Neural progenitor cell (in vitro differentiated cells): ENCODE data around the gene SLC7A1. TPM values are rescaled to one million over a fixed set of nuclear protein-coding genes. Genes with fewer than 3 reads are reported as not detected.

Experiments used
- DNase-seq: peaks from one replicate; pipeline ENCODE4 v3.0.0-alpha.2; 2016; ENCODE audit warnings: low spot score
- H2AFZ ChIP-seq: fragments of 200-600 bp; sonication (generic); replicated peaks from 2 replicates; pipeline ENCODE4 v1.6.1; 2016; ENCODE audit warnings: antibody characterized with exemption
- H3F3A ChIP-seq: fragments of 200-600 bp; sonication (generic); 2 replicates; pipeline ENCODE4 v1.6.1; 2016; ENCODE audit warnings: antibody characterized with exemption, low read depth
- H3K27ac ChIP-seq: fragments of 200-600 bp; sonication (generic); 2 replicates; pipeline ENCODE4 v1.5.1; 2016; ENCODE audit warnings: mild to moderate bottlenecking
- H3K27me3 ChIP-seq: fragments of 200-600 bp; sonication (generic); 2 replicates; pipeline ENCODE4 v1.6.1; 2016; ENCODE audit warnings: mild to moderate bottlenecking, moderate library complexity
- H3K36me3 ChIP-seq: fragments of 200-600 bp; sonication (generic); 2 replicates; pipeline ENCODE4 v1.5.1; 2016
- H3K4me1 ChIP-seq: fragments of 200-600 bp; sonication (generic); 2 replicates; pipeline ENCODE4 v1.6.1; 2016; ENCODE audit warnings: mixed run types
- H3K4me2 ChIP-seq: fragments of 200-600 bp; sonication (generic); 2 replicates; pipeline ENCODE4 v1.6.1; 2016
- H3K4me3 ChIP-seq: fragments of 200-600 bp; sonication (generic); 2 replicates; pipeline ENCODE4 v1.5.1; 2016
- H3K79me2 ChIP-seq: fragments of 200-600 bp; sonication (generic); 2 replicates; pipeline ENCODE4 v1.6.1; 2016; ENCODE audit warnings: low read depth
- H3K9ac ChIP-seq: fragments of 200-600 bp; sonication (generic); 2 replicates; pipeline ENCODE4 v1.6.1; 2016
- H3K9me3 ChIP-seq: fragments of 200-600 bp; sonication (generic); 2 replicates; pipeline ENCODE4 v1.5.1; 2016; ENCODE audit warnings: low read depth
- H4K20me1 ChIP-seq: fragments of 200-600 bp; sonication (generic); 2 replicates; pipeline ENCODE4 v1.6.1; 2016; ENCODE audit warnings: low read depth
- H3K27ac Mint-ChIP-seq: 3 replicates; pipeline ENCODE4 v1.8.0; 2021; ENCODE audit warnings: mixed read lengths
- H3K27me3 Mint-ChIP-seq: 2 replicates; pipeline ENCODE4 v1.8.0; 2022; ENCODE audit warnings: low read depth, mild to moderate bottlenecking, inconsistent platforms, moderate library complexity, mixed read lengths; ENCODE audit not compliant: insufficient read depth
- H3K36me3 Mint-ChIP-seq: 3 replicates; pipeline ENCODE4 v1.8.0; 2021; ENCODE audit warnings: mixed read lengths
- H3K4me1 Mint-ChIP-seq: 3 replicates; pipeline ENCODE4 v1.8.0; 2021; ENCODE audit warnings: mixed read lengths
- H3K4me3 Mint-ChIP-seq: 3 replicates; pipeline ENCODE4 v1.8.0; 2021; ENCODE audit warnings: mild to moderate bottlenecking, moderate library complexity, mixed read lengths
- H3K9me3 Mint-ChIP-seq: 3 replicates; pipeline ENCODE4 v1.8.0; 2020; ENCODE audit warnings: mixed read lengths
- EZH2 ChIP-seq: fragments of 200-600 bp; sonication (generic); IDR thresholded peaks from 2 replicates; pipeline ENCODE4 v1.6.1; 2017; ENCODE audit warnings: antibody characterized with exemption, mild to moderate bottlenecking, moderate library complexity
- EZH2phosphoT487 ChIP-seq: fragments of 200-600 bp; sonication (generic); IDR thresholded peaks from 2 replicates; pipeline ENCODE4 v1.6.1; 2017; ENCODE audit warnings: antibody characterized with exemption
- total RNA-seq: library from RNA; depleted of rRNA; stranded (reverse); fragments of >200 nt; gene quantifications from 2 replicates; pipeline ENCODE4 v1.2.3, GENCODE V29; 2015; ENCODE audit warnings: low replicate concordance
- TF ChIP-seq, protein P1 (sequence below): fragments of 200-600 bp; sonication (generic); IDR thresholded peaks from 2 replicates; pipeline ENCODE4 v1.5.1; 2017; ENCODE audit warnings: antibody characterized with exemption, mild to moderate bottlenecking

The SLC7A1 gene
- total RNA-seq, 1 donor from 2014 or later: 16.2 TPM

DNA sequence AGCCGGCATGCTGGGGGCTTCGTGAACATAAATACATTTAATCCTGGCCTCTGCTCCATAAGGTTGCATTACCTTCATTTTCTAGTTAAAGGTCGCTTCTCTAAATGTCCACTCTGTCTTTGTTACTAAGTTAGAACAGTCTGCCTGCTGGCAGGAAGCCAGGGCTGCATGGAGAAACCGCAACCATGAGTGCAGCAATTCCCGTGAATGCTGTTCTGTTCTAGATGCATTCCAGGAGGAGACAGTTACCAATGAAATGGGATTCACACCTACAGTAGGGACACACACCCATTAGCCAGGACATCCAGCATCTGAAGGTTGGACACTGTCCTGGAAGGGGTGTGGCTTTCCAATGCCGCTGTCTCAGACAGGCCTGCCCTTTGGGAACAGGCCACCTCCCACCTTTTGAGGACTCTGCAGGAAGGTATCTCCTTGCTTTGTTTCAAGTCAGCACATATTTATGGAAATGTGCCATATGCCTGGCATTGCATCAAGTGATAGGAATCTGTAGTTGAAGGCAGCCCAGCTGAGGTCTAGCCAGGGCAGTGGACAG lies 129.7 kb downstream of the SLC7A1 start:
- Histone ChIP-seq H3K9me3 (no peaks in the 10 kb centered on the region), H3K27me3 (no peaks in the 10 kb centered on the region), H3K4me1 (no peaks in the 10 kb centered on the region), H3K4me2 (no peak overlapping the region), H3K9ac (no peak overlapping the region), H3F3A (no peaks in the 10 kb centered on the region), H3K4me3 (no peak overlapping the region), H3K36me3 (no peaks in the 10 kb centered on the region), H4K20me1 (no peaks in the 10 kb centered on the region), H3K27ac (no peak overlapping the region), H3K79me2 (no peaks in the 10 kb centered on the region), H2AFZ (no peak overlapping the region)
- DNase-seq: no peak
- no peaks in the 10 kb centered on the region for H3K36me3 Mint-ChIP-seq
- H3K4me1 Mint-ChIP-seq: peaks cover 18% of the 10 kb centered on the region
- no peak overlapping the region for H3K27ac Mint-ChIP-seq
- no peaks in the 10 kb centered on the region for H3K9me3 Mint-ChIP-seq
- TF ChIP-seq EZH2phosphoT487: no peak
- TF ChIP-seq, protein P1, sequence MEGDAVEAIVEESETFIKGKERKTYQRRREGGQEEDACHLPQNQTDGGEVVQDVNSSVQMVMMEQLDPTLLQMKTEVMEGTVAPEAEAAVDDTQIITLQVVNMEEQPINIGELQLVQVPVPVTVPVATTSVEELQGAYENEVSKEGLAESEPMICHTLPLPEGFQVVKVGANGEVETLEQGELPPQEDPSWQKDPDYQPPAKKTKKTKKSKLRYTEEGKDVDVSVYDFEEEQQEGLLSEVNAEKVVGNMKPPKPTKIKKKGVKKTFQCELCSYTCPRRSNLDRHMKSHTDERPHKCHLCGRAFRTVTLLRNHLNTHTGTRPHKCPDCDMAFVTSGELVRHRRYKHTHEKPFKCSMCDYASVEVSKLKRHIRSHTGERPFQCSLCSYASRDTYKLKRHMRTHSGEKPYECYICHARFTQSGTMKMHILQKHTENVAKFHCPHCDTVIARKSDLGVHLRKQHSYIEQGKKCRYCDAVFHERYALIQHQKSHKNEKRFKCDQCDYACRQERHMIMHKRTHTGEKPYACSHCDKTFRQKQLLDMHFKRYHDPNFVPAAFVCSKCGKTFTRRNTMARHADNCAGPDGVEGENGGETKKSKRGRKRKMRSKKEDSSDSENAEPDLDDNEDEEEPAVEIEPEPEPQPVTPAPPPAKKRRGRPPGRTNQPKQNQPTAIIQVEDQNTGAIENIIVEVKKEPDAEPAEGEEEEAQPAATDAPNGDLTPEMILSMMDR: no peak
- no peak for TF ChIP-seq EZH2
- H3K4me3 Mint-ChIP-seq: no peak overlapping the region
- peaks cover 7% of the 10 kb centered on the region for H3K27me3 Mint-ChIP-seq

DNA sequence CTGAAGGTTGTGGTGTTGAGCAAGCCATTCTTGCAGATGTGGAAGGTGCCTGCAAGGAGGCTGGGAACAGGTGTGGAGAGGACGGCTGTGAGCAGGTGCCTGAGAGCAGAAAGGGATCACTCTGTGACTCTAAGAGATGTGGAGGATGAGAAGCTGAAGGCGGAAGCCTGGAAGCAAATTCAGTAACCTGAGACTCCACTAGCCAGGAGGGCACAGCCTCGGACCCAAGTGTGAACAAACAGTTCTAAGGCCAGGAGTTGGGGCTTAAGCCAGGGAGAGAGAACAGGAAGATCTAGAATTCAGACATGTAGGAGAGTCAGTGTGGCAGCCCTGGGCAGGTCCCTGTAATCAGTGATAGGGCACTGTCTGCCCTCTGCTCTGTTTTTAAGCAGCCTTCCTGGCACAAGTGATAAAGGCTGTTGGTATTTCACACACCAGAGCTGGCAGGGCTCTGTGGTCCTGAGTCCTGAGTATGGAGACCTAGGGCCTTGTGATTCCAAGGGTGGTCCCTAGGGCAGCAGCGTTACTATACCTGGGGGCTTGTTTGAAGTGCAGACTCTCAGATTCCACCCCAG lies 131.3 kb downstream of the SLC7A1 start:
- no peaks in the 10 kb centered on the region for H3K36me3 ChIP-seq
- no peaks in the 10 kb centered on the region for H3K27me3 ChIP-seq
- H4K20me1 ChIP-seq: no peaks in the 10 kb centered on the region
- no peak overlapping the region for H2AFZ ChIP-seq
- no peaks in the 10 kb centered on the region for H3F3A ChIP-seq
- DNase-seq: no peak
- no peaks in the 10 kb centered on the region for H3K4me1 ChIP-seq
- peaks cover 7% of the 10 kb centered on the region for H3K27me3 Mint-ChIP-seq
- H3K9me3 ChIP-seq: no peaks in the 10 kb centered on the region
- H3K36me3 Mint-ChIP-seq: no peaks in the 10 kb centered on the region
- no peaks in the 10 kb centered on the region for H3K79me2 ChIP-seq
- no peak overlapping the region for H3K4me2 ChIP-seq
- no peak overlapping the region for H3K27ac ChIP-seq
- H3K4me3 Mint-ChIP-seq: no peak overlapping the region
- H3K9ac ChIP-seq: no peak overlapping the region
- peaks cover 3% of the 10 kb centered on the region for H3K9me3 Mint-ChIP-seq
- no peak overlapping the region for H3K27ac Mint-ChIP-seq
- TF ChIP-seq, protein P1: no peak
- TF ChIP-seq EZH2phosphoT487: no peak
- H3K4me3 ChIP-seq: no peak overlapping the region
- peaks cover 18% of the 10 kb centered on the region for H3K4me1 Mint-ChIP-seq

DNA sequence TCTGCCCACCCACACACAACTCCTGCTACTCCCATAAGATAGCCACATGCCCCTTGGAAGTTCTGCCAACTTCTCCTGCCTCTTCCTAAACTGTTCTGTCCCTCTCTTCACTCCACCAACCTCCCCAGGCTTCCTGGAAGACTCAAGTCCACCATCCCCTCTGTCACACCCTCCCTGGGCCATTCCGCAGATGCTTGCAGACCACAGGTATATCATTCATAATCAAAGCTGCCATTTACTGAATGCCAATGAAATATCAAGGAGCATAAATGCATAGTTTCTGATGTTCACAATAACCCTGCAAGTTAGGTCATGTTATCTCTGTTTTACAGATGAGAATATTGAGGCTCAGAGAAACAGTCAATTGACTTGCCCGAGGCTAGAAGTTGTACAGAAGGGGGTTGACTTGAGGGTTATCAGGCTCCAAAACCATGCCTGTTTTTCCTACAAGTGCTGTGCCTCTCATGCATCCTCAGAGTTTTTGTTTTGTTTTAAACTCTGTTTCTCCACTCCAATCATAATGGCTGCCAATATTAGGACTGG lies 135.6 kb downstream of the SLC7A1 start:
- H3K27ac Mint-ChIP-seq: no peak overlapping the region
- peaks cover 3% of the 10 kb centered on the region for H3K9me3 Mint-ChIP-seq
- Histone ChIP-seq H3K79me2 (no peaks in the 10 kb centered on the region), H3K27ac (no peak overlapping the region), H3K4me3 (no peak overlapping the region), H3F3A (no peaks in the 10 kb centered on the region), H3K4me2 (no peak overlapping the region), H4K20me1 (no peaks in the 10 kb centered on the region), H2AFZ (no peak overlapping the region), H3K36me3 (no peaks in the 10 kb centered on the region), H3K9ac (no peak overlapping the region), H3K9me3 (no peaks in the 10 kb centered on the region), H3K4me1 (no peaks in the 10 kb centered on the region), H3K27me3 (no peaks in the 10 kb centered on the region)
- H3K4me3 Mint-ChIP-seq: no peak overlapping the region
- no peaks in the 10 kb centered on the region for H3K36me3 Mint-ChIP-seq
- H3K27me3 Mint-ChIP-seq: no peaks in the 10 kb centered on the region
- TF ChIP-seq, protein P1: no peak
- TF ChIP-seq EZH2 (no peak), EZH2phosphoT487 (no peak)
- no peaks in the 10 kb centered on the region for H3K4me1 Mint-ChIP-seq
- DNase-seq: no peak
